ENCODE results near the gene MSANTD3. TPM values are rescaled to one million over a fixed set of nuclear protein-coding genes. Genes with fewer than 3 reads are reported as not detected.

MSANTD3 gene
- total RNA-seq (2012; rRNA removed) = 55.9 and 71.1 TPM in 2 replicates
- polyA plus RNA-seq (2012; rRNA removed) = 45.3 and 45.5 TPM in 2 replicates
- polyA plus RNA-seq (2012; cell fraction: cytosol; rRNA removed) = 34.1 and 68.2 TPM in 2 replicates
- 13.4 and 55.4 TPM in 2 replicates for polyA plus RNA-seq (2012; cell fraction: nucleus; rRNA removed; ENCODE audit: low replicate concordance)
- percentile 94 among the genes with signal in this experiment for Bru-seq, nascent RNA
- percentile 92 among the genes with signal in this experiment for BruChase-seq, experiment 1, labeled RNA remaining after a 6-hour chase
- BruChase-seq, experiment 2, labeled RNA remaining after a 2-hour chase = percentile 90 among the genes with signal in this experiment
- long read RNA-seq, transcript MSANTD3-203 (3 exons, 1,362 nt) = major isoform, 65 of 77 reads
- long read RNA-seq, partial matches to known transcripts = 5 of 77 reads
- long read RNA-seq, other reads (novel, unspliced or antisense) = 5 of 77 reads

- Histone ChIP-seq H3K9ac (ENCODE audit: low read depth, low read length) (peak within 1 kb of the TSS; percentile 98), H3K18ac (ENCODE audit: low read depth, low read length) (peak within 1 kb of the TSS; percentile 92), H2BK20ac (ENCODE audit: low read depth, low read length) (peak within 1 kb of the TSS; percentile 42; the same call in 1 of the 2 replicates), H3K27me3 (ENCODE audit: control insufficient read depth, insufficient read depth, low read length) (no peaks in the 10 kb centered on the region), H4K8ac (ENCODE audit: low read depth in 2 of 2, low read length in 2 of 2) (peak within 1 kb of the TSS; percentile 85 to 96), H4K91ac (ENCODE audit: insufficient read depth, low read depth, low read length) (peak within 1 kb of the TSS; percentile 96), H3K36me3 (ENCODE audit: control insufficient read depth, insufficient read depth, low read length) (peaks cover 3% of the 10 kb centered on the region; the same call in 1 of the 2 replicates), H2BK120ac (ENCODE audit: low read depth, low read length) (peak within 1 kb of the TSS; percentile 98), H3K27ac (ENCODE audit: insufficient read depth, low read length) (peak within 1 kb of the TSS; percentile 95), H3K79me1 (ENCODE audit: low read depth in 1 of 2, low read length in 2 of 2) (peaks cover 5 to 22% of the 10 kb centered on the region in 2 experiments; a peak in 2 of 4 replicates), H2AK9ac (replicated peaks; ENCODE audit: low read depth, low read length, poor library complexity) (peak within 1 kb of the TSS; percentile 79), H3K4ac (ENCODE audit: low read depth, low read length) (peak within 1 kb of the TSS; percentile 99), H2AK5ac (ENCODE audit: low read depth, low read length) (peak within 1 kb of the TSS; percentile 83), H4K20me1 (ENCODE audit: insufficient read depth, low read length) (peaks cover 6% of the 10 kb centered on the region; the same call in 1 of the 2 replicates), H4K5ac (ENCODE audit: low read depth, low read length) (peak within 1 kb of the TSS; percentile 82), H2BK5ac (ENCODE audit: low read depth, low read length, poor library complexity, severe bottlenecking) (peak within 1 kb of the TSS; percentile 95), H2BK15ac (ENCODE audit: low read depth, low read length) (peak within 1 kb of the TSS; percentile 95; the same call in 2 of the 3 replicates), H3K14ac (replicated peaks; ENCODE audit: low read depth, low read length) (peak within 1 kb of the TSS; percentile 99), H3K23ac (ENCODE audit: low read depth, low read length) (peak within 1 kb of the TSS; percentile 100), H3K4me1 (ENCODE audit: control insufficient read depth, insufficient read depth, low read length) (peaks cover 17% of the 10 kb centered on the region), H3K9me3 (ENCODE audit: control insufficient read depth, insufficient read depth, low read length) (no peaks in the 10 kb centered on the region), H3K4me2 (ENCODE audit: low read depth, low read length) (peak within 1 kb of the TSS; percentile 96), H3K4me3 (ENCODE audit: insufficient read depth, low read depth, low read length) (peak within 1 kb of the TSS; percentile 66), H3K9me1 (ENCODE audit: insufficient read depth, low read length) (peaks cover 4% of the 10 kb centered on the region), H3K56ac (ENCODE audit: extremely low read depth, insufficient read depth, low read length) (peak within 1 kb of the TSS; percentile 95), H2AFZ (replicated peaks; ENCODE audit: low read length, poor library complexity) (peak within 1 kb of the TSS; percentile 85)
- ChIA-PET CTCF (interaction anchor here (0.6 to 0.8 kb wide), 3 partner anchors 69 to 161 kb away, joined by 3 read pairs; no protein-coding TSS in a partner anchor), POLR2A (ENCODE audit: unreplicated experiment) (interaction anchor here (0.6 kb wide), 2 partner anchors 428 to 1074 kb away, joined by 5 to 8 read pairs; no protein-coding TSS in a partner anchor)
- ATAC-seq (ENCODE audit: low read depth) = peak; percentile 64
- no TSS peak for BruUV-seq (replicated peaks)
- dilution Hi-C loops (cut with HindIII; ENCODE audit: low sequenced_read_pairs, unreplicated experiment) = no loop called here
- in situ Hi-C loops (cut with MboI; ENCODE audit: low sequenced_read_pairs) = no loop called here
- intact Hi-C loops (cut with micrococcal nuclease) = loop anchor here (1.0 to 10.0 kb wide), 5 partner anchors 74 to 1242 kb away; partner anchors contain the start of genes NR4A3 and TEX10
- TF ChIP-seq POLR2A (IDR thresholded peaks at IDR 0.05; ENCODE audit: low read depth, low read length) = peak; percentile 90
- TF ChIP-seq MAZ (IDR thresholded peaks at IDR 0.05; ENCODE audit: borderline replicate concordance, low read depth, low read length) = peak; percentile 30; the same call in 1 of the 2 replicates
- TF ChIP-seq BHLHE40 (IDR thresholded peaks at IDR 0.05; ENCODE audit: low read depth, low read length) = peak; percentile 83
- TF ChIP-seq FOS (IDR thresholded peaks at IDR 0.05; ENCODE audit: low read depth, low read length) = peak; percentile 40; the same call in 1 of the 2 replicates
- peak; percentile 31 for TF ChIP-seq CTCF (conservative IDR thresholded peaks at IDR 0.05; ENCODE audit: low read depth, low read length)
- TF ChIP-seq MXI1 (IDR thresholded peaks at IDR 0.05; ENCODE audit: borderline replicate concordance, low read depth, low read length) = no peak; the same call in 1 of the 2 replicates
- no peak for TF ChIP-seq RFX5 (IDR thresholded peaks at IDR 0.05; ENCODE audit: low read depth, low read length)
- peak; percentile 13; the same call in 1 of the 2 replicates for TF ChIP-seq MAFK (IDR thresholded peaks at IDR 0.05; ENCODE audit: low read depth, low read length)
- peak; percentile 44; the same call in 1 of the 2 replicates for TF ChIP-seq NFE2L2 (IDR thresholded peaks at IDR 0.05; ENCODE audit: low read depth, low read length)
- peak; percentile 61 for TF ChIP-seq CHD1 (IDR thresholded peaks at IDR 0.05; ENCODE audit: low read depth, low read length)
- peak; percentile 76 for DNase-seq
- WGBS, 2 experiments (ENCODE audit: extremely low coverage in 2 of 2, insufficient read length in 1 of 2) = 0% methylated on average over 17 of the region's 80 CpGs; no CpG with 5 or more reads in 1 of the 2 experiments
Observed at GRCh38 chr9:100426530-100427365, at the start of gene MSANTD3. TSS of gene MSANTD3 (plus strand) at chr9:100427143. CDS start at chr9:100441939, 14,796 bp downstream.
